Glomerular endothelial cell (primary cell): ENCODE data around the gene CORO2B. TPM values are rescaled to one million over a fixed set of nuclear protein-coding genes. Genes with fewer than 3 reads are reported as not detected.
"Not testable (repeated sequence)": the region's sequence is repeated elsewhere in the genome, so short reads cannot be mapped to it uniquely, and the experiment has no call there.

ENCODE experiments used
- DNase-seq: peaks from one replicate; pipeline ENCODE4 v3.0.0-alpha.2; 2011; ENCODE audit warnings: low read depth, low spot score; ENCODE audit errors: extremely low read depth
- total RNA-seq: library from RNA; depleted of rRNA; stranded (reverse); fragments of >200 nt; gene quantifications from 2 replicates; pipeline ENCODE4 v1.2.3, GENCODE V29; 2015

The CORO2B gene
- total RNA-seq, 1 donor from 2014 or later = 7.8 TPM

DNA sequence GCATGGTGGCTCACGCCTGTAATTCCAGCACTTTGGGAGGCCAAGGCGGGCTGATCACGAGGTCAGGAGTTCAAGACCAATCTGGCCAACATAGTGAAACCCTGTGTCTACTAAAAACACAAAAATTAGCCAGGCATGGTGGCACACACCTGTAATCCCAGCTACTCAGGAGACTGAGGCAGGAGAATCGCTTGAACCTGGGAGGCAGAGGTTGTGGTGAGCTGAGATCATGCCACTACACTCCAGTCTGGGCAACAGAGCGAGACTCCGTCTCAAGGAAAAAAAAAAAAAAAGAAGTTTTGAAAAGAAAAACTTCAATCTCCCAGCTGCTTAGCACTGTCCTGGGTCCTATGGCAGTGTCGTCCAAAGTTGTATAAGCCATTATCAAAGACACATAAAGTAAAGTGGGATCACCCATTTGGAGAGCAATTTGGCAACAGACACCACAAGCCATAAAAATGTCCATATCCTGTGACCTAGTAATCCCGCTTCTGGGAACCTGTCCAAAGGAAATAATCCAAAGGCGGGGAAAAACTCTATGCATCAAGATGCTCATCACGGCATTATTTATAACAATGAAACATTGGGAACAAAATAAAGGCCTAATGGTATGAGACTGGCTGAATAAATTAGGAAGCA, 26.2 kb downstream of the CORO2B start:
- not testable (repeated sequence) for DNase-seq

DNA sequence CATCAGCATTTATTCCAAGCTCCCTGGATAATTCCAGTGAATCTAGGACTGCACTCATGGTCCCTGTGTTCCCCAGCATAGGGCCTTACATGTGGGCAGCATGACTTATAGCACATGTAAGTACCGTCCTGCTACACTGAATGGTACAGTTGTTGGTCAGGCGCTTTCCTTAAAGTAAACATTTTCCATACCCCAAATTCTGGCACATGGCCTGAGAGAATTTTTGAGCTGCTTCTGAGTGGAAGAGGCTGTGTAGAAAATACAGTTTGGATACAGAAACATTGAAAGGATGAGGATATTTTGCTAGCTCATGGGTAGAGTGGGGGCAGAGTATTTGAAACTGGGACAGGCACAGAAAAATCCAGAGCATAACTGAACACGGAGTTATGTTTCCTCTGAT, 27.6 kb downstream of the CORO2B start:
- no peak for DNase-seq

DNA sequence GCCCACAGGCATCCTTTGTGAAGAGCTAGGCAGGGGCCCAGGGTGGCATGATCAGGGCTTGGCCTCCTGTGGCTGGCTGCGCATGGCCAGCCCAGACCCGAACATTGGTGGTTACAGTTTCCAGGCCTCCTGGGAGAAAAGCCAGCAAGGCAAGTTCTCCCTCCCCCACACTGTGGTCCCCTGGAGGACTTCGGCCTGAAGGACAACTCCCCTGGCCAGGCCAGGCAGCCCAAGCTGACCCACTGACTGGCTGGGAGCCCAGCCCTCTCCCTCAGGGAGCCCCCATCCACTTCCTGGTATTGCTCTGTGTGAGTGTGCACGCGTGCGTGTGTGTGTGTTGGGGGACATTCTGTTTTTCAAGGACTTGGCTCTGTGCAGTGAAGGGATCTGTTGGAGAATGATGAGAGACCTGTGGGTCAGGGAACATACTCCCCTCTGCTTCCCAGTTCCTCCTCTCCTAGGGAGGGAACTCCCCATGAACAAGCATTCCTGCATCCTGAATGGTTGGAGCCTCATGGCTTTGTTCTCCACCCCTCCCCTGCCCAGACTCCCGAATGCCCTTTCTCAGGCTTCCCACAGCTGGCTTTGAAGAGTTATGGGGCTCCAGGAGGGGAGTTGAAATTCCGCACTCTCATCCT, 29.5 kb downstream of the CORO2B start:
- DNase-seq = no peak

DNA sequence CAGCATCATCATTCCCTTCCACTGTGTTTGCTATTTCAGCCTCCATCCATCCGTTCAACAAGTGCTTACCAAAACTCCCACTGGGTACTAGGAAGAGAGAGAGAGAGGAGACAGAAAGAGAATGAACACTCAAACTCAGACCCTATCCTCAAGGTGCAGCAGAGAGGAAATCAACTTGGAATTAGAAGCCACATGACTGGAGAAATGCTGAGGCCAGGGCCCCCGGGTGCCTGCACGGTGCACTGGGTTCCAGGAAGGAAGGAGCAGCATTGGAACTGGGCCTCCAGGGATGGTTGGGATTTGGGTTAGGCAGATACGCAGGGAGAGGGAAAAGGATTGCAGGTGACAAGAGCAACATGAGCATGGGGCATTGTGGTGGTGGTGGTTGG, 30.0 kb downstream of the CORO2B start:
- DNase-seq = no peak

DNA sequence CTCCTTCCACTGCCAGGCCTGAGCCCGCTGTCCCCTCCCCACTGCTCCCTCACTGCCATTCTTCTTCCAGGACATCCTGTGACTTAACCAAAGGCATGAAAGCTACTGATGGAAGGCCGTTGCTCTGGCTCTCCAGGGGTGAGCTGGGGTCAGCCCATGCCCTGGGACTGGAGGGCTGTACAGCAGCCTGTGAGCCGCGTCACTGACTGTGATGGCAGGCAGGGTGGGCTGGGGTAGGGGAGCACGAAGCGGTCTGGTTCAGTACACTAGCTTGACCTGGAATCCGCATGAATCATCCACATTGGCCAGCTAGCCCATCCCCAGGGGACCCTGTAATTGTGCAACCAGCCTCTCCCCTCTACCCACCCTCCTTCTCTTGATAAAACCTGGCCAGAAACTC, 30.8 kb downstream of the CORO2B start:
- DNase-seq = no peak

DNA sequence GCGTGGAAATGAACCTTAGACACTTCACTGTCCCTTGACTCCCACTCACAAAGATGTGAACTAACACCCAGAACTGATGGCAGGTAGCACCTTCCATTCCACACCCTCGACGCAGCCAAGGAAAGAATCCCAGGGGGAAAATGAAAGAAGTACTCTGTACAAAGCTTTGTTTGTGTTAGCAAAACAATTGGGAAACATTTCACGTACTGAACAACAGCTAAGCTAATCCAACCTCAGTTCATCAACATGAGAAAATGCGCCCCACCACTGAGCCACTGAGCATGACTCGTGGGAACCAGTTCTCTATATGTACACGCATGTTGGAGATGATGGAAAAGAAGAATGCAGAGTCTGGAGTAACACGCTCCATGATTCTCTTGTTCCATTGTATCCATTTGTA, 32.0 kb downstream of the CORO2B start:
- DNase-seq = no peak

DNA sequence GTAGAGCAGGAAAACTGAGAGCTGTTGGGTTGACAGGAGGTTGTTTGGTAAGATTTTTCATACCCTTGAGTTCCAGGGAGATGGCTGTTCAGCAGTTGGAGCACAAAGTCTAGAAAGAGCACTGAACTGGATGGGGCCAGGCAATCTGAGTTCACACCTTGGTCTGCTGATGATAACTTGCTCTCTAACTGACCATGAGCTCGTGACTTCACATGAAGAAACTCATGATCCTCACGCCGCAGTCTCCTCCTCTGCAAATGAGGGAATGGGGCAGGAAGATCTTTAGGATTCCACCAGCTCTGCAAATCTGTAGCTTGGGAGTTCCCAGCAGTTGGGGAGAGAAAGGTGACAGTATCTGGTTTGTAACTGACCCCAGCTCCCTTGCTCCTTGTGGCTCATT, 33.7 kb downstream of the CORO2B start:
- no peak for DNase-seq

DNA sequence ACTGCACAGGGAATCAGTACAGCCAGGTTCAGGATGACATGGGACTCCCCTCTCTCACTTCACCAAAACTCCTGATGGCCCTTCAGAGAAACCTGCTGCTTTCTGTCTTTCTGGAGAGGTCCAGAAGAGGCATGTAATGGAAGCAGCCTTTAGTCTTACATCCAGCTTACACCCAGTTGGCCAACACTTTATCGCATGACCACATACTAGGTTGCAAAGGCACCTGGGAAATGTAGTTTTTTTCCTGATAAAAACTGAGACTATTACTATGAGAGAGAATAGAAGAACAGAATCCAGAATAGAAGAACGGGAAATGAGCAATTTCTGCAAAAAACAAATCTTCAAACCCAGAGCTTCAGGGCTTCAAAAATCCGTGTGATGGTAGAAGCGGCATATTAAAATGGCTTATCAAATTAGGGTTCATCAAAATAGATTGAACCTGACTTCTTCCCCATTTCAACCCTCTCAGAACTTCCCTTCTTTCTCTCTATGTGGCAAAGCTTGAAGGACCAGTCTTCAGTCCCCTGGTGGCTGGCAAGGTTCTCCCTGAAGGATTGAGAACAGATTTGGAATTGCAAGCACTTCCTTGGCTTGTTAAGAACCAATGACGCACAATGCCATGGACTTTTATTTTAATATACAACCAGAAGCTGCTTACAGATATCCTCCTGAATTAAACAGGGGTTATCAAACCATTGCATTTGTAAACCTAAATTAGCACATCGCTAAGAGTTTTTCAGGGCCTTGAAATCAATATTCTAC, 34.4 kb downstream of the CORO2B start:
- DNase-seq = no peak

DNA sequence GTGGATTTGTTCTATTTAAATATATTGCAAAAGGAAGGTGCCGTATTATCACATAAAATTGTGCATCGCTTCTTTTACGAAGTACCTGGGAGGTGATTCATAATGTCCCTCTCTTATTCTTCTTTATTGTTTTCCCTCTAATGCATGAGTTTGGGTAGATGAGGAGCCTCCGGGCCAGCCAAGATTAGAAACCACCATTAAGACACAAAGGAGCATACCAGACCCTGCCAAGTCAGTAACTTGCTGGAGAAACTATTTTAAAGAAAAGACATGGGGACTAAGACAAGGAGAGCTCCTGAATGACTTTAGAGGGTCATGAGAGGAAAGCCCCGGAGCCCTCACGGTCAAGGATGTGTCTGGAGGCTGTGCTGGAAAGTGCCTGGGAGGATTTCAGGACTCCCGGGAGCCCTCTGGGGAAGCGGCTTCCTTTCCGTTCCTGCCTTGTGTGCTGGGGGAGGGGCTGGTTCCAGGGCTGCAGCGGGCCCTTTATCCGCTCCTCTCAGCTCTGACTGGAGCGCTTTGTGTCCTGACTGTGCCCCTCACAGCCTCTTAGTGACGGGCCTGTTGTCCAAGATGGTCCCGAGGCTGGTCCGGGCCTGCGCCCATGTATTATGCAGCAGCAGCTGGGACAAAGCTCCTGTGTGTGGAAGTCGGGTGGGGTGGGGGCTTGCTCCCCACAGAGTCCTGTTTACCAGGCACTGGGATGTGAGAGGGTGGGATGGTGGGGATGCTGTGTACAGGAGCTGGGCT, 35.7 kb downstream of the CORO2B start:
- no peak for DNase-seq

DNA sequence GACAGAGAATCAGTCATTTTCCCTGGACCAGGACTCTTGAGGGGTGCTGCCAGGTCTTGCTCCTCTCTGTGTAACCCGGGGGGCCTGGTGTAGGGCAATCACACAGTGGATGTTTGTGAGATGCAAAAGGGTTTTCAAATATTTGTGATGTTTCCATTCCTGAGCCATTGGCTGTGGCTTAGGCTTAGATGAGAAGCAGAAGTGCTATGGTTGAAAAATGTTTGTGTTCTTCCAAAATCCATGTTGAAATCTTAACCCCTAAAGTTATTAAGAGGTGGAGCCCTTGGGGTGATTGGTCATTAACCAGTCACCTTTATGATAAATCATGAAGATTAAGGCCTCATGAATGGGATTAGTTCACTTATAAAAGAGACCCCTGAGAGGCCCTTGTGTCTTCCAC, 36.5 kb downstream of the CORO2B start:
- DNase-seq = no peak

DNA sequence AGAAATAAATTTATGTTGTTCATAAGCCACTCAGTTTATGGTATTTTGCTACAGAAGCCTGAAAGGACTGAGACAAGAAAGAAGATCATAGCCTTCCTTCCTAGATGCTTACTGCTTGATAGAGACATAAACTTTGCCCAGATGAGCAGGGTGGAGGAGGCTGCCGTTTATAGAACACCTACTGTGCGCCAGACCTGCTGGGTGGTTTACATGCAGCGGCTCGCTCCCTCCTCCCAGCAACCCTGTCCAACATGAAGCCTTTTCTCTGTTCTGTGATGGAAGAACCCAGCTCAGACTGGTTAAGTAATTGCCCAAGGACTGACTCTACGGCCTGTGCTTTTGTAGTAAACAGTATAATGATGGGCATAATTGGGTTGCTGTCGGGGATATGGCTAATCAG, 37.0 kb downstream of the CORO2B start:
- no peak for DNase-seq

DNA sequence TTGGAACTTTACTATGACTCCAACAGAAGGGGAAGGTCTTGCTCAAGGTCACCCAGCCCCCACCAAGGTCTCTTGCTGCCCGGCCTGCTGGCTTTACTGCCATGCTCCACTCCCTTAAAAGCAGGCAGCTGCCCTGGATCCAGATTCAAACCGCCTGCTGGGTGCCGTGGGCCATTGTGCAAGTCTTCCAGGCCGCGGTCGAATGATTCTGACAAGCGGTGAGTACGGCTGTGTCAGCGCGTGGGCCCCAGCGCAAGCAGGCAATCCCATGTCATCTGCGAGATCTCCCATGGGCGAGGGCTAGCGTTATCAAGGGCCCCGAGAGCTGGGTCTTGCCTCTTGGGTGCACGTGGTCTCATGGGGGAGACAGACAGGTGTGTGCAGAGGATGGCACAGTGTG, 37.6 kb downstream of the CORO2B start:
- DNase-seq = no peak

DNA sequence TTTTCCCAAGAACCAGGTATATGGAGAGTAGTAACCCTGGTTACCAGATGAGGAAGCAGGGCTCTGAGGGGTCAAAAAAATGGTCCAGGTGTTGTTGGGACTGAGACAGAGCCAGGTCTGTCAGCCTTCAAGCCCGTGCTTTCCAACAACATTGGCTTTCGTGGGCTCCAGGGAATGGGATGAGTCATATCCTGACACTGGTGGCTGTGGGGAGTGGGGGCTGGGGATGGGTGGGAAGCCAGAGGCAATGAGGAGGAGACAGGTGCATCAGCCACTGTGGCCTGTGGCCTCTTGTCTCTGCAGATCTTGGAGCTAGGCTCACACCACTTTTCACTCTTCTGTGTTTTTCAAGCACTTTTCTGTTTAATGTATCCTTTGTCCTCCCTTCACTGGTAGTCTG, 38.2 kb downstream of the CORO2B start:
- DNase-seq = no peak

DNA sequence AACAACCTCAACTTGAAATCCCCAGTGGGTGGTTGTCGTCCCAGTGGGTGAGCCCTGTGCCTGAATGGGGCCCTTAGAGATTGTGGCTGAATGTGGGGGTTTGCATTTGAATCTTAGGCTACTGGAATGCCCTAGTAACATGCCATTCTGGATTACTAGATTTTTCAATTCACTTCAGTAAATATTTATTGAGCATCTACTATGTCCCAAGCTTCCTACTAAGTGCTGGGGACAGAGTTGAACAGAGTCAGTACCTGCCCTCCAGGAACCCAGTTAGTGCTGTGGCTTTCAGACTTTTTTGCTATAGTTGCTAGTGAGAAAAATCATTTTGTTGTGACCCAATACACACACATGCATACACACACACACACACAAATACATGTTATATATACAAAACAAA, 39.0 kb downstream of the CORO2B start:
- no peak for DNase-seq

DNA sequence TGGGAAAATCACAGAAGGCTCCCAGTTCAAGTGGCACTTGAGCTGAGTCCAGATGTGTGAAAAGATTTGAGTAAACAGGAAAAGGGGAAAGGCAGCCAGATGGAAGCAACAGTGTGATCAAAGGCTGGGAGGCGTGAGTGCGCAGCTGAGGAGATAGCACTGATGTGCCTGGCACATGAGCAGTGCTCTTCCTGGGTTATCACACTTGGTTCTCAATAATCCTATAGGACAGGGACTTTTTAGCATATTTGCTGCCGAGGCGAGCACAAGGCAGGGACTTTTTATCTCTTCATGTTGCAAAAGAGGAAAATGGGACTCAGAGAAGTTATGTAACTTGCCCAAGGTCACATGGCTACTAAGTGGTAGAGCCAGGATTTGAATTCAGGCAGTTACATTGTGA, 39.6 kb downstream of the CORO2B start:
- no peak for DNase-seq

DNA sequence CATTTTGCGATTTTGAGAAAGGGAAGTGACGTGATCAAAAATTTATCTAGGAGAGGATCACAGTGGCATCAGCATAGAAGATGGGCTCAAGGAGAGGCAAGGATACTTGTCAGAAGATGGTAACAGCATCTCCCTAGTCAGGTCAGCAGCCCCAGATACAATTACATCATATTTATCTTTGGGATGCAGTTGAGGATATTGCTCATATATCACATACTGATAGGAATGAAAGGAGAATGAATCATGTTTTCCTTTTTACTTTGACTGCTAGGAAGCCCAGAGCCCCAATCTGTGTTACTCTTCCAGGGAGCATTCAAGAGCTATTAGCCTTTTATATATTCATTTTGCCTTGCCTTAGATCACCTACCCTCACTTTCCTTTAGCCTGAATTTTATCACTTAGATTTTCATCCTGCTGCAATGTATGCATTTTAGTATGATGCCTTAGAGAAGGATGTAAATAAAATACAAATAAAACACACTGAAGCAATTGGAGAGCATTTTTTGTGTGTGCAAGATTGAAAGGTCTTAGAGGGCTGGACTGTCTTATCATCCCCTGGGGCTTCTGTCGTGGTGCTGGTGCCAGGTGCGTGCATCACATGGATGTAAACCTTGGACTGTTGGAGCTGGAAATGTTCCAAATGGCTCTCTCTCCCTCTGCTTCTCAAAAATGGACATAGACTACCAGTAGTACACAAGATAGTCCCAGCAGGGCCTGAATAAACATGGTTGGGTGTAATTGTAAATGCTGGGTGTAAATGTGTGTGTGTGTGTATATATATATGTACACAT, 40.3 kb downstream of the CORO2B start:
- no peak for DNase-seq

DNA sequence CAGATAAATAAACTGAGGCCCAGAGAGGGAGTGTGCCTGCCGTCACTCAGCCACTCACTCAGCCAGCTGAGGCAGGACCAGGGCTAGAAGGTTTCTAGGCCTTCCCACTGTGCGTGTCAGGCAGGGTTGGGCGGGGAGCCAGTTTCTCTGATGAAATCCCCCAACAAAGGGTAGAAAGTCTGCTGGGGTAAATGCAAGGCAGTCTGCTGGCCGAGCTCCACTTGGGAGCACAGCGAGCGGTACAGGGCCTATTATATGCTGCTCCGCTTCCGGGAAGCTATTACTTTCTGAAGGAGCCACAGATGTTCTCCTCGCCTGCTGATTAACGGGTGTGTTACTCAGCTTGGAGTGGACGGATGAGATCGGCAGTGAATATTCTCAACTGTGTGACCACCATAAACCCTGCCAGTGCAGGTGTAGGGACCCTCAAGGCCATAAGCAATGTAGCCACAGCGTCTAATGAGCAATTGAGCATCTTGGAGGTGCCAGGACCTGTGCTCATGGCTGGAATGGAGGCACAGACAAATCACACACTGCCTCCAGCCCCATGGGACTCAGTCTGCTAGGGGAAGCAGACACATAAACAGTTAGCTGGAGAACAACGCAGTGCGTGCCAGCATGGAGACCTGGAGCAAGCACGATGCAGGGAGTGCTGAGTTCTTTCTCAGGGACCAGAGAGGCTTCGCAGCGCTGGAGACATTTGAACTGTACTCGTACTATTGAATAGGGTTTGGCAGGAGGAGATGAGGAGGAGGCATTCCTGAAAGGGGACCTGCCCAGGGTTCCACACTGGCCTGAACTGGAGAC, 42.1 kb downstream of the CORO2B start:
- DNase-seq = no peak

DNA sequence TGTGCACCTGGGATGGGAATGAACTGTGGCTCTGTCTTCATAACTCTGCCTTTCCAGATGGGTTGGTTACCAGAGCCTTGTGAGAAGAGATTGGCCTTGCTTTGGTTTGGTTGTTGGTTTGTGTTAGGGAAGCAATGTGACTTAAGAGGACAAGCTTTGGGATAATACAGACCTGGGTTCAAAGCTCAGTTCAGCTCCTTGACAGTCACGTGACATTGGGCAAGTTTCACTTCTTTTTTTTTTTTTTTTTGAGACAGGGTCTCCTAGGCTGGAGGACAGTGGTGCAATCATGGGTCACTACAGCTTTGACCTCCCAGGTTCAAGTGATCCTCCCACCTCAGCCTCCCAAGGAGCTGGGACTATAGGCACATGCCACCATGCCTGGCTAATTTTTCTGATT, 42.7 kb downstream of the CORO2B start:
- DNase-seq = no peak

DNA sequence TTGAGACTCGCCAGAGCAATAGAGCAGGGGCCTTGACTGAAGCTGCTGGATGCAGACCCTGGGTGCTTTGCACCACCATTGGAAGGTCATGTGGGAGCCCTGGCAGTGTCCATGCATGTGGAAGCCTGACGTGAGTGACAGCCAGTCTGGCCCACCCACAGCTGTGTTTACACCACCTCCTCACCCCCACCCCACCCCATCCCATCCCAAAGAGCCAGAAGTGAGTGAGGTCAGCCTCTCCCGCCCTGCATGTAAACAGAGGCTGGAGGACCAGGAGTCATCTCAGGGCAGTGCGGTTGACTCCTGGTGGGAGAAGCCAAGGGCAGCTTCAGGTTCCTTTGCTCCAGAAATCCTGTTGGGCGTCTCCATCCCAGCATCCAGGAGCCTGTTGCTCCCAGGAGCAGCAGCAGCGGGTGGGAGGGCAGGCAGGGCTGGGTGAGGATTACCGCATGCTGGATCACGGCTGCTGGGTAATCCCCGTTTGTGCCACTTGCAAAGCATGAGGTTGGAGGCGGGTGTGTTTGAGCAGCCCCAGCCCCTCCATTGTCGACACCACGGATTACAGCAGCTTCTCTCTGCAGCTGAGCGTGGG, 44.6 kb downstream of the CORO2B start:
- no peak for DNase-seq

DNA sequence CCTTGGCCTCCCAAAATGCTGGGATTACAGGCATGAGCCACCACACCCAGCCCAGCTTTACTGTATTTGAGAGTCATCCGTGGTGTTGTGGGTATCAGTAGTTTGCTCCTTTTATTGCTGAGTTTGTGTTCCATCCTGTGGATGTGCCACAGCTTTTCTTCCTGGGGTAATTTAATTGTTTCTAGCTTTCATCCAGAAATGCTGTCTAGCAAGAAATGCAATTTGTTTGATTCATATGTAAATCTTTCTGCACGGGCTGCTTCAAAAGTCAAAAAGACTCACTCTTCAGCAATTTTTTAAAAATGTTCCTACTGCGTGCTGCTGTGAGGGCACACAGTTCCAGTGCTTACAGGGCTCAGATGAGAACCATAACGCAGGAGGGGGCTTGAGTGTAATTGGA, 47.1 kb downstream of the CORO2B start:
- DNase-seq = no peak
